ENCODE results near the gene PDE6H.

PDE6H gene

DNA sequence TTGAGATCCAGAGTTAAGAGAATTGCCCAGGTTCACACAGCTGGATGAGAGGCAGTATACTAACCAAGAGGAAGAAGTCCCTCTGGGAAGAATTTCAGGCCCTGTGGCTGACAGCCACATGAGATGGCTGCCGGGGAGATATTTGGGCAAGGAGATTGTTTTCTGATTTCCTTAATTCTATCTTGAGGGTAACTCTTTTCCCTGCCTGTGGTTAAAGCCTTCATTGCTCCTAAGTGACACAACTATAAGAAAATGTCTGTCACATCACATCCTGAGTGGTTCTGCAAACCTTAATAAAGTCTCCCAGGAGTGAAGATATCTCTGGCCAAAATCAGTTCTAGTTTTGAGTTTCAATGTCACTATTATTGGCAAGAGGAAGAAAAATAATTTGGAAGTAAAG is 21.0 kb upstream of the PDE6H start:
- DNase-seq (ENCODE audit: low spot score) = no peak

DNA sequence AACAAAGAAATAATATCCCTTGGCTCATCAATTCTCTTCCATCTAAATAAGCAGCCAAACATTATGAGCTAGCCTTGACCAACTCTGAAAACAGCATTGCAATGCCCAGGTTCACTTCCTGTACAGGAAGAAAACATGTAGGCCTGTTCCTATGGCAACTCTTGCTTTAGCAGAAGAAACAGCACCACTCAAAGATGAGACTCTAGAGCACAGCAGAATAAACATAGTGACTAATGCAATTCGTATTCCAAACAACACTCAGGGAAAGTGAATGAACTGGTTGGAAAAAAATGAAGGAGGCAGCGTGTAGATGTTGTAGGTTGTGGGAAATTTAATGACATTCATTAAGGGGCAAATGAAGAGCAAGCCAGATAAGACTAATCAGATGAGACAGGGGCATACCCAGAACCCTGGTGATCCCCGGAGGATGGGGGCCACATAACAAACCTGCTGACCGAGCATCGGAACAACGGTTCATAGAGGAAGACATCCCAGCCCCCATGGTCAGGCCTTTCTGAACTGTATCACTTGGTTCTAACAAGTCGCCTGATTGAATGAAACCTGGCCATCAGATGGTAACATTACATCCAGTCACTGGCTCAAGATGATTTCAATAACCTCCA is 20.4 kb upstream of the PDE6H start:
- DNase-seq (ENCODE audit: low spot score) = no peak

DNA sequence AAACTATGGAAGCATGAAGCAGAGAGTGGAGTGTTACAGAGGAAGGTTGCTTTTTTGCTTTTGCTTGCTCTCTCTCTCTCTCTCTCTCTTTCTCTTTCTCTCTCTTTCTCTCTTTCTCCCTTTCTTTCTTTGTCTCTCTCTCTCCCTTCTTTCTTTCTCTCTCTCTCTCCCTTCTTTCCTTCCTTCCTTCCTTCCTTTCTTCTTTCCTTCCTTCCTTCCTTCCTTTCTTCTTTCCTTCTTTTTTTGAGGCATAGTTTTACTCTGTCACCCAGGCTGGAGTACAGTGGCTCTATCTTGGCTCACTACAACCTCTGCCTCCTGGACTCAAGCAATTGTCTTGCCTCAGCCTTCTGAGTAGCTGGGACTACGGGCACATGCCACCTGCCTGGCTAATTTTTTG is 19.1 kb upstream of the PDE6H start:
- no peak for DNase-seq (ENCODE audit: low spot score)

DNA sequence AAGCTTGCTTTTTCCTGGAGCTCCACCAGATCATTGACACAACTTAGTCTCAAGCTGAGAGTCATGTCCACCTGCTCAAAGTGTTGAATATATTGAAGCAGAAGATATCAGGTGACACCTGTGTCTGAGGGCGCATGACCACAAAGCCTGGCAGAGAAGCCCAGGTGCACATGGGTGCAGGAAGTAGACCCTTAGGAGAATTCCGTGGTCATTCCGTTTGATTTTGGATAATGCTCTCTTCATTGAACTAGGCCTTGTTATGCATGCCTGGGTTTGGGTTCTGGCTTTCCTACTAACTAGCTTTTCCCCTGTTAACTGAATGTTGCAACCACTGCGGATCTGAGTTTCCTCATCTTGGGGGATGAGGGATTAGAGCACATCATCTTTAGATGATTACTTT is 18.6 kb upstream of the PDE6H start:
- DNase-seq (ENCODE audit: low spot score) = no peak

DNA sequence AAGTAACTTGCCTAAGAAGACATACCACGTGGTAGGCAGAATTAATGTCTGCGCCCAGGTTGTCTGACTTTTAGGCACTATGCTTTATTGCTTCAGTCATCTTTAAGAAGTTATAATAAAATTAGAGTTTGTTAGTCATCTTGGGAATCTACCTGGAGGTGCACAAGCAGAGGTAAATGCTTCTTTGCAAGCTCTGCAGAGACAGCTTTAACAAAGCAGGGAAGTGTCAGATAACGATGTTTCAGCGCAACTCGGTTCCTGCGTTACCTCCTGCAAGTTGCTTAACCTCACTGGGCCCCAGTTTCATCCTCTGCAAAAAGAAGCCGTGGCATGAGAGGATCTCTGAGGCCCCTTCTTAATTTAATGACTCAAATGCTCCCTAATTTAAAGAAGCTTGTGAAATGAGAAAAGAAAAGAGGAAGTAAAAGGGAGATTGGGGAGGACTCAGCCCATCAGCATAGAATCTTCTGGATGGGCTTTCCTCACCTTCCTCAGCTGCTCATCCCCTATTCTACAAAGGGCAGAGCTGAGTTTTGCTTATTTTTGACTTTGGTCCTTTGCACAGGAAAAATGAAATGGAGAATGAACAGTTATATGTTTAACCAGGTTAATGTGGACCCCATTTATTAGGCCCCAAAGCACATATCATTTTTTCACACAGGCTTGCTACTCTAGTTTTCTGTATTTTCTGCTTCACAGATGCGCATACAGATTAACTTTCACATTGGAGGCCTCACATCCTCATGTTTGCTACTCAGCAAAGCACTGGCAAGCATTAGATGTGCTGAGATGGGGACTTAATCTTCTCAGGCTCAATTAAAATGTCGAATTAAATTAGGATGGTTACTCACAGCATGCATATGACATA is 16.6 kb upstream of the PDE6H start:
- no peak for DNase-seq (ENCODE audit: low spot score)

DNA sequence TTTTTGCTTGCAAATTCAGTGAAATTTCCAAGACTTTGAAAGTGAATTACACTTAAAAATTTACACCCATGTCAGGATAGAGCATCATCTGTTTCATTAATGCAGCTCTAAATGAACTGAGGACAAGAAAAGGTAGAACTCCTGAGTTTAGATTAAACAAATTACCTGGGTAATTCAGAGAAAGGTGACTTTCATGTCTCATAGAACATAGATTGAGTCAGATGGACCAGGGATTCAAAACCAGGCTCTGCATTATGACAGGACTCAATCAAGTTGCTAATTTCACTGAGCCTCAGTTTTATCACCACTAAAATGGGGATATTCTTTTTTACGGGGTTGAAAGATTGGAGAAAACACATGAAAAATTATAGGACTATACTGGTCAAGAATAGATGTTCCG is 15.9 kb upstream of the PDE6H start:
- DNase-seq (ENCODE audit: low spot score) = no peak

DNA sequence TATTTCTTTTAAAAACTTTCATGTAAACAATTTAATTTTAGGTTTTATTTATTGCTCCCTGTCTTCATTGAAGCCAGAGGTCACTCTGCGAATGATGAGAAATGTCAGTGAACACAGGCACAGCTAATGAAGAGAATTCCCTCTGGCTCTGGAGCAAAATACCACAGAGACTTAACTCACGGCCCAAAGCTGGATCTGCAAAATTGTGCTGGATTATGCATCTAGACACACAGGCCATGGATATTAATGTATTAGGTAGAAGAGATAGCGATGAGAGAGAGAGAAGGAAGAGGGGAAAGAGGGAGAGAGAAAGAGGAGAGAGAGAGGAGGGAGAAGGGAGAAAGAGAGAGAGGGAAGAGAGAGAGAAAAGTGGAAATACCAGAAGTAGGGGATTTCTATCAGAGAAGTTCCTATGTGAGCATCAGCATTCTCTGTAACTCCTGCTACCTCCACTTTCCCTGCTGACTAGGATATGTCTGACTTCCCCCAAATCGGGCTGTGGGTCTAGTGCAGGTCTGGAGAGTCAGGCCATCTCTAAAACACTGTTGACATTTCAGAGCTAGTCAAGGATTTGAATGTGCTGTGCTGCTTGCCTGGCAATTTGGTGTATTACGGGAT is 15.2 kb upstream of the PDE6H start:
- no peak for DNase-seq (ENCODE audit: low spot score)

DNA sequence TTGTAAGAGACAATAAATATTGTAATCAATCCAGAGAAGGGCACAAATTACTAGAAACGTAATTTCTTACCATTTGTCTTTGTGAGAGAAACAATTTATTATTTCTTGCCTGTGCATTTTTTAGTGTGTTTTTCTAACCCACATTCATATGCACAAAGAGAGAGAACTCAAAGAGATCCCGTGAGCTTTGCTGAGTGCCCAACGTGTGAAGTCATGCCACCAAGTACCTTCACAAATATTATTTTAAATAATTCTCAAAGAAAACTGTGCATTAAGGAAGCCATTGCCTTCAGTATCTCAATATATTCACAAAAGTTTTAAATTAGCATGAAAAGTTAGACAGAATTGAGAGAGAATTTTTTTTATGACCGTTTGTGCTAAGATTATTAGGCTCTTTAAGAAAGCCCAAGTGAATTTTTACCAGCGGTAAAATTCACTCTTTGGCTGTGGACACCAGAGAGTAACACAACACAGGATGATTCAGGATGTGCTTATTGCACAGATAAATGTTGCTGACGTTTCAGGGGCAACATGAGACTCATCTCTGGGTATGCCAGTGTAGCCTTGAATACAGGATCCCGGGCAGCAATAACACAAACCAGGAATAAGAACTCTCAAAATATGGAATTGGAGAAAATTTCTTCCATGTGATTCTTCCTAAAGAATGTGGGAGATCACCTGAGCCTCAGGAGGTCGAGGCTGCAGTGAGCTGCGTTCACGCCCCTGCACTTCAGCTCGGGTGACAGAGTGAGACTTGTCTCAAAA is 14.3 kb upstream of the PDE6H start:
- no peak for DNase-seq (ENCODE audit: low spot score)

DNA sequence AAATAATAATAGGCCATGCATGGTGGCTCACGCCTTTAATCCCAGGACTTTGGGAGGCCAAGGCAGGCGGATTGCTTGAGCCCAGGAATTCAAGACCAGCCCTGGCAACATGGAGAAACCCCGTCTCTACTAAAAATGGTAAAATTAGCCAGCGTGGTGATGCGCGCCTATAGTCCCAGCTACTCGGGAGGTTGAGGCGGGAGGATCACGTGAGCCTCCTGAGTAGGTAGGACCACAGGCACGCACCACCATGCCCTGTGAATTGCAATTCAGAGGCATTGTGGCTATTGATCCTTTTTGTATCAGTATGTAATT is 13.8 kb upstream of the PDE6H start:
- no peak for DNase-seq (ENCODE audit: low spot score)

DNA sequence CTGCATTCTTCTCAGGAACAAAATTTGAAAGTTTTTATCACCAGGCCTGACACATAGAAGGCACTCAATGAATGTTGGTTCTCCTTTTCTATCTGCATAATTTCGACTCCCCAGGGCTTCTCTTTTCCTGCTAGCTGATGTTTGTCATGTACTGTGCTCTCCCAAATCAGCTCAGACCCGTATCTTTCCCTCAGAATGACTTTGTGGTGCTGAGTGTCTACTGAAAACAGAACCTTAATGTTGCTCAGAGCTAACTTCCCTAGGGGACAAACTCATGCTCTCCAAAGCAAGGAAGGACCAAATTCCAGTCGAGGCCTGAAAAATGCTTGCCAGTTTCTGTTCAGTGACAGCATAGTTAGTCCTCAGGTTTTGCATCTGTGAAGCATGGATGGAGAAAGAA is 13.4 kb upstream of the PDE6H start:
- no peak for DNase-seq (ENCODE audit: low spot score)

DNA sequence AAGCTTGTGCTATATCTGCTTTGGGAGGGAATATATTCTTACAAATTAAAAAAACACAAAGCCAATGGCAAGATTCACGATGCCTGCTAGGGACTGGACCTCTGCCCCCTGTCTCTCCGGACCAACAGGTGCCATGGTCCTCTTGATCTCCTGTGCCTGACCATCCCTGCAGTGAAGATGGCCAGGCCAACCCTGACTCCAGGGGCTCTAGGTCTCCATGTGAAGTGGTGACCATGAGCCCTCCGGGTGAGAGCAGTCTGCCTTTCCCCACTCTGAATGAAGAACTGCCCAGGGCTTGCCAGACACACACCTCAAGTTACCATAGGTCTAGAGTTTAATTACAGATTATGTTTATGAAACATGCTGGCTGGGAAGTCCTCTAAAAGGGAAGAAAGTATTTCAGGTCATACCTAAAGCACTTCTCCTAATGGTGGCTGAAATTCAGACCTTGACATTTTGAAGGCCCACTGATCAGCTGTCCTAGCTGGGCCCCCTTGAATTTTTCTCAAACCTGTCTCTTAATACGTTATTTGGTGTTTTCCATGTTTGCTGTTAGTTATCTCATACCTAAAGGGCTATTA is 12.8 kb upstream of the PDE6H start:
- no peak for DNase-seq (ENCODE audit: low spot score)

DNA sequence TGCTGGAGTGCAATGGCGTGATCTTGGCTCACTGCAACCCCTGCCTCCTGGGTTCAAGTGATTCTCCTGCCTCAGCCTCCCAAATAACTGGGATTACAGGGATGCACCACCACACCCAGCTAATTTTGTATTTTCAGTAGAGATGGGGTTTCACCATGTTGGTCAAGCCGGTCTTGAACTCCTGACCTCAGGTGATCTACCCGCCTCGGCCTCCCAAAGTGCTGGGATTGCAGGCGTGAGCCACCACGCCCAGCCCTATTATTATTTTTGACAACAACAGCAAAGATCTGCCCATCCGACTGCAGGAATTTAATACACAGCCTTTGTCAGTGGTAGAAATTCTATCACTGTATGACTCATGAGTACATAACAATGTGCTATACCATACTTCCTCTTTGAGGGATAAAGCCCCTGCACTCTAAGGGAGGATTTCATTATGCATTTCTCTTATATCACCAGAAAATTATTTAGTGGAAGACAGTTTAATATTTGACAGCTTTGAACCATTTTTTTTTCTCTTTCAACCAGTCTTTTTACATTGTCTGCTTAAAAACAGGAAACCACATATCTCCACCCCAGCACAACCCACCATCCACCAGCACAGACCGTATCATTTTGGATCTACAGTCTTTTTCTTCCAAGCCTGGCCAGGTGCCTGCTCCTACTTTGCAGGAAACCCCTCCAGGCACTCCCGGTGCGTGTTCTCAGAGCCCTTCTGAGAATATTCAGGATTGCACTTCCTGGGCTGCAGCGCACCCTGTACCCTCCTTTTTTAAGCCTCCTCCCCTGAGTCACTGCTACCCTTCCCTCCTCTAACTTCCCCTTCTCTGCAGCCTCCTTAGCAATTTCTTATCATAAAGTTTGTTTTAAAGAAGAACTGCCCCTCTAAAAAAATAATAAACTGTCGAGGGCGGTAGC is 12.0 kb upstream of the PDE6H start:
- DNase-seq (ENCODE audit: low spot score) = no peak

DNA sequence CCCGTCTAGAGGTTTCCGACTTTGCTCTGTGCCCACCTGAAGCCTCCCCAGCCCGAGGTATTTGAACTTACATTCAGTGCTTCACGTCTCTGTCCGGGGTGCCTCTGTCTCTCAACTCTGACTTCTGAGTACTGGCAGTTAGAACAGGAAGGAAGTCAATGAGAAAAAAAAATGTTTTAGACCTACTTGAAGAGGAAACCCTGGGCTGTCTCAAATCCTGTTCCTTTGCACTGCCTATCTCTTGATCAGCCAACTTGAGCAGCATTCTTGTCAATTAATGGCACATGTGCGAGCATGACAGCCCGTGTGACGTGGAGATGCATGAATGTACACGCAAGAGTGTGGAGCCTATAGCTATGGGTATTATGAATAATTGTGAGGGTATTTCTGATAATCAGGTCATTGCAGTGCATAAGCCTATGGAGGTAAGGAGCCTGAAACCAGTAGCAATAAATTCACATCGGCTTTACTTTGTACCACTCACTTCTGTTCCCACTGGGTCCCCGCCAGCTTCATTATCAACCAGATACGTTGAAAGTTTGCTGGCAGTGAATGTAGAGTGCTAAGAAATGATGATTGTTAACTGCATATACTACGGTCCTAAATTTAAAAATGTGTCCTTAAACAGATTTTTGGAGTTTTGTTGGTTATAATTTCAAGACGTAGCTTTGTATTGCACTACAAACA is 11.2 kb upstream of the PDE6H start, which contains the start of gene ARHGDIB:
ARHGDIB (minus strand) TSS at position 136 of the 687 bp plus-strand sequence. CDS start 10,889 bp downstream, outside the sequence.
- DNase-seq (ENCODE audit: low spot score) = no peak

DNA sequence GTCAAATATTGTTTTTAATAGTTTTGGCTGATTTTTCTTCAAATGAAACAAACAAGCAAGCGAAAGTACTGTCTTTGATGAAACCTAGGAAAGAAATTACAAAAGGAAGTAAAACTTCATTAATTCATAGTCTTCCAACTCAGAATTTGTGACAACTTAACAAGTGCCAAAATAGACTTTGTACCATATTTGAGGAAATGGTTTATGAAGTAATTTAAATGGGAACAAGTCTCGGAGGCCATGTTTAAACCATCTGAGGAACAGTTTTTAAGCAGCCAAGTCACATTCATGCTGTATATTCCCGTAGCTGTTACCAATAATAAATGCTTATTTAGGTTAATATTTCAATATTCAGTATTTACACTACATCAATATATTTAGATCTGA is 10.7 kb upstream of the PDE6H start:
- DNase-seq (ENCODE audit: low spot score) = no peak

DNA sequence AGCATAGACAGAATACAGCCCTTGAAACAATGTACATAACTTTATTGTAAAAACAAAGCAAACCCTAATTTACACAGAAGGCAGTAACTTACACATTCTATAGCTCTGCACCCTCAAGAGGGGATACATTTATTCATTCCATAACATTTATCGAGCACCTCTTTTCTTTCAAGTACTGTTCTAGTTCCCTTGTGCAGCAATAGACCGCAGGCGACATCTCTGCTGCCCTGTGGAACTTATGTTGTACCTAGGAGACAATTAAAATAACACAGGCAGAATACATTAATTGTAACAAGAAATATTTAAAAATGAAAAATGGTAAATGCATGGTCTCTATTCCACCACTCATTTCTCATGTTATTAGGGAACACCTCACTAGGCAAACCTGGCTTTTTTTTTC is 10.0 kb upstream of the PDE6H start:
- DNase-seq (ENCODE audit: low spot score) = no peak

DNA sequence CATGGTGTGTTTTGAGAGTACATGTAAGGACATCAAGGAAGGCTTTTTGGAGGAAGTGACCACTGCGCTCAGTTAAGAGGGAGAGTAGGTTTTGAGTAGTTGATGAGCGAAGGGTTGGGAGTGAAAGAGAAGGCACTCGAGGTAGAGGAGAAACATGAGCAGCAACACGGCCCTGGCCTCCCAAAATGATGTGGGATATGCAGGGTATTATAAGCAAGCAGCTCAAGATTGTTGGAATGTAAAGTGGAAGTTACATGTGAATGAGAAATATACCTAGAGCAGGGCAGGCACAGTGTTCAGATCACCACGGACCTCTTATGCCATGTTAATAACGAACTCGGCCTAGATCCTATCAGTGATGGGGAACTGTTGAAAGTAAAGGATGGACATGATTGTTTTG is 9.3 kb upstream of the PDE6H start:
- DNase-seq (ENCODE audit: low spot score) = no peak

DNA sequence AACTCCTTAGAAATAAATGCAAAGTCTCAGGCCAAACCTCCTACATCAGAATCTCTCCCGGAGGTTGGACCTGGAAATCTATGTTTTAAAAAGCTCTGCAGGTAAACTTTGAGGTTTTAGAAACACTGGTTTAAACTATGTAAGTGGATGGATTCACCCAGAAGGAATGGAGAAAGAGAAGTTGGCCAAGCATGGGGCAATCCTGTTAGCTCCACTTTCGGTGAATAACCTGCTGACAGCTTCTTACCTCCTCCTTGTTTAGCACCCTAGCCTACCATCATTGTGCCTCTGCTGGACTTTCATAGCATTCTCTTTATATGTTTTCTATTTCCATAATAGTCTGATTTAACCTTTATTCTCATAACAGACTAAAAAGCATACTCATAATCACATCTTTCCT is 8.4 kb upstream of the PDE6H start:
- no peak for DNase-seq (ENCODE audit: low spot score)

DNA sequence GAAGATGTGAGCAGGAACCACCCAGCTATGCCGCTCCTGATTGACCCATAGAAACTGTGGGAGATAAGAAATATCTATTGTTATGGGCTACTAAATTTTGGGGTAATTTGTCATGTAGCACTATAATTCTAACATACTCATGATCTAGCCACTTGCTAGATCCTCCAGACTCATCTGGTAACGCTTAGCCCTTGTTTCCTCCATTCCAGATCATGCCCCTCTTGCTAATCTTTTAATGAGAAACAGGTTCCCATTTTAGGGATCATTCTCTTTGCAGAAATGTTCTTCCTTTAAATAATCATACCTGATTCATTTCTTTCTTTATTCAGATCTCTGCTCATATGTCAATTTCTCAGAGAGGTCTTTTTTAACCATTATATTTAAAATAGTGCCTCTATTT is 7.6 kb upstream of the PDE6H start:
- DNase-seq (ENCODE audit: low spot score) = no peak

DNA sequence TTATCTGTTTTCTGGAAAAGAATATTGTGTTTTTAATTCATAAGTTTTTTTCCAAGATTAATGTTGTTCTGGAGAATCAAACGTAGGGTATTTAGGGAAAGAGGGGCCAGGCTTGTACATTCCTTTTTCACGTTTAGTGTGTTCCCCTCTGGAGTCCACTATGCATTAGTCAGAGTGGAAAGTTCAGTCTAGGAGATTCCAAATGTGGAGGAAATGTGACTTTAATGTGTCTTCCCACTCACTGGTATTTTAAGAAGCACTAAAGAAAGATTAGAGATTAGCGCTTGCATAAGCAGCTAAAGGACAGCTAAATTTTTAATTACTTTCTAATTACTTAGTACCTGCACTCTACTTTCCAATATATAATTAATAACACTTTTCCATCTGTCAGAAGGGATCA is 4.4 kb upstream of the PDE6H start:
- DNase-seq (ENCODE audit: low spot score) = no peak

DNA sequence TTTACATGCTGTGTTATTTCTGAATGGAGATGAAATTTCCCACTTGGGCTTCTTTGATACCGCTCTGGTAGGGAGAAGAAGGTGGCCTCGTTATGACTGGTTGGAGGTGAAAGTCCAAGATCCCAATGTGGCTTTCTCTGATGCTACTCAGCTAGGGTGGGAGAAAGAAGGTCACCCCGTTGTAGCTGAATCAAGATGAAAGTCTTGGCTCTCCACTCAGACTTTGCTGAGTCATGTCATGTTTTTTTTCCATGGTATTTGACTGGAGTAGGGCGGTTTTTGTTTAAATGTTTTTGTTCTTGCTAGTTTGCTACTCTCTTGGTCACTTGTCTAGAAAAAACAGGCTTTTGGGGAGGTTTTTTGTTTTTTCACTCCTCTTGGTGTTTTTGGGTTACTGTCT is 2.4 kb upstream of the PDE6H start:
- DNase-seq (ENCODE audit: low spot score) = no peak

DNA sequence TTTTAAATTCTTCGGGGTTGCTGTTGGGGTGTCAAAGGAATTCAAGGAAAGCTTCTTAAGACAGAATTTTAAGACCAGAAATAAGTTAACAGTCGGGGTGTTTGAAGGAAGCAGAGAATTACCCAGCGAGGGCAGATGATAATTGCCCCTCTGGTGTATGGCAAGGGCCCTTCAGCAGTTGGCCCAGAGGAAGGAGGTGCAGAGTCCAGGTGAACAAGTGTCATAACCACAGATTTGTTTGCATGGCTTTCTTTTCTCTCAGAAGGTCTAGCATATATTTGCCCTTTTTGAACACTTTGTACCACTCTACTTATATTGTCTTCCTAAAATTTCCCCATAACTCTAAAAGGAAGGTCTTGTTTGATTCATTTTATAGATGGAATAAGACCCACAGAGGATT is 1.8 kb downstream of the PDE6H start:
- DNase-seq (ENCODE audit: low spot score) = no peak

All from putamen (tissue), 1 donor.